GM12878 (cell line): ENCODE data around the gene FAM177B. TPM values are rescaled to one million over a fixed set of nuclear protein-coding genes. Genes with fewer than 3 reads are reported as not detected.

Experiments used
- ATAC-seq: fragments of 200-7000 bp; cut with Tn5 transposase; 3 replicates; pipeline ENCODE4 v1.9.1; 2020; ENCODE audit warnings: mild to moderate bottlenecking, moderate library complexity
- BruUV-seq: library from RNA; stranded (reverse); fragments of 400-500 nt; replicated peaks from 2 replicates; lab custom pipeline; 2021; lab: Mats Ljungman, UMichigan
- CTCF ChIA-PET: fragments of 300-600 bp; sonication (Branson Sonifier 250); formaldehyde crosslinking; extraction: SDS; loops from one replicate; lab custom pipeline; 2021; ENCODE audit warnings: inconsistent platforms; lab: Yijun Ruan, JAX
- POLR2A ChIA-PET: fragments of 350-600 bp; formaldehyde crosslinking; extraction: SDS; loops from one replicate; lab custom pipeline; 2021; ENCODE audit warnings: inconsistent platforms; lab: Charles Lee
- RAD21 ChIA-PET: fragments of 300-600 bp; sonication (Branson Sonifier 250); formaldehyde crosslinking; loops from one replicate; lab custom pipeline; 2023; ENCODE audit warnings: antibody characterized with exemption; ENCODE audit not compliant: unreplicated experiment; lab: Charles Lee
- SMC1A ChIA-PET: fragments of 300-600 bp; sonication (Branson Sonifier 250); formaldehyde crosslinking; loops from one replicate; lab custom pipeline; 2023; ENCODE audit not compliant: unreplicated experiment, uncharacterized antibody; lab: Charles Lee
- DNase-seq: peaks from one replicate; pipeline ENCODE4 v3.0.0-alpha.2; 2011; ENCODE audit warnings: low read depth, low spot score
- FAIRE-seq: peaks from 3 replicates; lab custom pipeline; 2011; peaks lifted over from hg19 to GRCh38; lab: Jason Lieb, UNC
- H2AFZ ChIP-seq: 2 replicates; pipeline ENCODE4 v1.6.0; 2011; ENCODE audit warnings: low read depth, low read length, control low read depth; ENCODE audit not compliant: control insufficient read depth
- H3K27ac ChIP-seq: 2 replicates; pipeline ENCODE4 v1.5.1; 2011; ENCODE audit warnings: control low read depth; ENCODE audit not compliant: control insufficient read depth, insufficient read depth
- H3K27me3 ChIP-seq, 2 experiments: replicated peaks in 1 of 2; 2 replicates each; pipeline versions ENCODE4 v1.6.0 to v1.6.1; 2011; ENCODE audit warnings: low read length in 1 of 2; ENCODE audit not compliant: control insufficient read depth in 2 of 2, insufficient read depth in 2 of 2
- H3K36me3 ChIP-seq, 2 experiments: 2 replicates each; pipeline ENCODE4 v1.5.1; 2011; ENCODE audit warnings: low read length in 1 of 2; ENCODE audit not compliant: control insufficient read depth in 2 of 2, insufficient read depth in 2 of 2
- H3K4me1 ChIP-seq: 2 replicates; pipeline ENCODE4 v1.6.1; 2011; ENCODE audit warnings: mild to moderate bottlenecking, low read length, moderate library complexity, mixed read lengths; ENCODE audit not compliant: control insufficient read depth, insufficient read depth
- H3K4me2 ChIP-seq: 2 replicates; pipeline ENCODE4 v1.6.0; 2011; ENCODE audit warnings: control low read depth; ENCODE audit not compliant: control insufficient read depth, insufficient read depth
- H3K4me3 ChIP-seq: fragments of 200-600 bp; sonication (generic); 2 replicates; pipeline ENCODE4 v1.5.1; 2016
- H3K79me2 ChIP-seq: 2 replicates; pipeline ENCODE4 v1.6.0; 2011; ENCODE audit warnings: low read length; ENCODE audit not compliant: control insufficient read depth, insufficient read depth
- H3K9ac ChIP-seq: 2 replicates; pipeline ENCODE4 v1.8.0; 2011; ENCODE audit warnings: low read length, control low read depth, mixed read lengths; ENCODE audit not compliant: control insufficient read depth, insufficient read depth
- H3K9me3 ChIP-seq: replicated peaks from 3 replicates; pipeline ENCODE4 v1.5.1; 2011; ENCODE audit warnings: mild to moderate bottlenecking, low read length; ENCODE audit not compliant: control insufficient read depth, insufficient read depth
- H4K20me1 ChIP-seq: 2 replicates; pipeline ENCODE4 v1.6.0; 2011; ENCODE audit not compliant: control insufficient read depth, insufficient read depth
- GATAD2B ChIP-seq: fragments of 450-650 bp; conservative IDR thresholded peaks from 2 replicates; pipeline ENCODE4 v1.6.1; 2017; ENCODE audit warnings: low read depth, mild to moderate bottlenecking, moderate library complexity
- MEF2B ChIP-seq: fragments of 450-650 bp; IDR thresholded peaks from 2 replicates; pipeline ENCODE4 v1.6.1; 2018; ENCODE audit warnings: mild to moderate bottlenecking, moderate library complexity; ENCODE audit not compliant: partially characterized antibody, poor library complexity, severe bottlenecking
- MXI1 ChIP-seq: fragments of 150-350 bp; IDR thresholded peaks from 2 replicates; pipeline ENCODE4 v1.6.1; 2011; ENCODE audit warnings: low read depth, mild to moderate bottlenecking, inconsistent platforms, low read length, improper control_type of control experiment
- NBN ChIP-seq: fragments of 450-650 bp; IDR thresholded peaks from 2 replicates; pipeline ENCODE4 v1.6.1; 2016
- NFIC ChIP-seq: IDR thresholded peaks from 2 replicates; pipeline ENCODE4 v1.6.1; 2012; ENCODE audit warnings: low read depth, mild to moderate bottlenecking, inconsistent platforms, low read length, moderate library complexity
- NFYA ChIP-seq: IDR thresholded peaks from 2 replicates; pipeline ENCODE4 v1.6.1; 2011; ENCODE audit warnings: low read depth, mild to moderate bottlenecking, low read length, improper control_type of control experiment, borderline replicate concordance
- PAX5 ChIP-seq: IDR thresholded peaks from 2 replicates; pipeline ENCODE4 v1.6.1; 2011; ENCODE audit warnings: low read depth, low read length, borderline replicate concordance
- POLR2AphosphoS2 ChIP-seq: IDR thresholded peaks from 2 replicates; pipeline ENCODE4 v1.6.1; 2011; ENCODE audit warnings: low read depth, mild to moderate bottlenecking, low read length, improper control_type of control experiment, moderate library complexity
- RELA ChIP-seq: fragments of 450-650 bp; IDR thresholded peaks from 2 replicates; pipeline ENCODE4 v1.8.0; 2014; ENCODE audit warnings: borderline replicate concordance; ENCODE audit not compliant: partially characterized antibody
- RUNX3 ChIP-seq: IDR thresholded peaks from 2 replicates; pipeline ENCODE4 v1.6.1; 2012; ENCODE audit warnings: low read length, inconsistent platforms
- SPI1 ChIP-seq: IDR thresholded peaks from 2 replicates; pipeline ENCODE4 v1.6.1; 2011; ENCODE audit warnings: low read depth, mild to moderate bottlenecking, low read length, moderate library complexity, borderline replicate concordance; ENCODE audit not compliant: insufficient read depth
- SUPT20H ChIP-seq: IDR thresholded peaks from 2 replicates; pipeline ENCODE4 v1.6.1; 2011; ENCODE audit warnings: low read depth, mild to moderate bottlenecking, low read length, moderate library complexity, borderline replicate concordance; ENCODE audit not compliant: control insufficient read depth
- TCF12 ChIP-seq: IDR thresholded peaks from 2 replicates; pipeline ENCODE4 v1.6.1; 2011; ENCODE audit warnings: low read depth, mild to moderate bottlenecking, low read length
- TCF3 ChIP-seq: IDR thresholded peaks from 2 replicates; pipeline ENCODE4 v1.6.1; 2012; ENCODE audit warnings: low read depth, mild to moderate bottlenecking, low read length, borderline replicate concordance; ENCODE audit not compliant: insufficient read depth
- WRNIP1 ChIP-seq: IDR thresholded peaks from 2 replicates; pipeline ENCODE4 v1.6.1; 2011; ENCODE audit warnings: low read depth, low read length, improper control_type of control experiment, borderline replicate concordance
- ZBED1 ChIP-seq: IDR thresholded peaks from 2 replicates; pipeline ENCODE4 v1.6.1; 2016; ENCODE audit warnings: borderline replicate concordance
- WGBS: methylation state at CpG from one replicate; pipeline ENCODE4 v1.1.6; 2016; ENCODE audit warnings: low lambda C conversion rate; ENCODE audit not compliant: insufficient replicate concordance, insufficient coverage; ENCODE audit errors: missing lambda C conversion rate; 5-methylcytosine and 5-hydroxymethylcytosine counted together
- in situ Hi-C: fragments of 300-500 bp; cut with MboI; formaldehyde crosslinking; loops from 9 replicates; pipeline ENCODE4 v1.14.3; 2018; ENCODE audit warnings: mixed read lengths
- intact Hi-C: fragments of 100-400 bp; cut with micrococcal nuclease; formaldehyde crosslinking; loops from one replicate; pipeline ENCODE4 v1.14.2; 2022; ENCODE audit not compliant: unreplicated experiment
- polyA plus RNA-seq, 11 experiments: library from polyadenylated mRNA; depleted of rRNA in 4 of 11; unstranded in 6 of 11; stranded (reverse) in 5 of 11; fragments of >200 nt; fragmentation: Nextera tagmentation in 4 of 11; fragmentation: Illumina TruSeq in 1 of 11; extraction: Ambion mirVana in 4 of 11; extraction: Trizol in 1 of 11; gene quantifications; 1 replicate in 1 of 11; 2 replicates in 10 of 11; pipeline versions ENCODE4 v1.2.1 to v1.2.3, GENCODE V29; 2011 to 2016; ENCODE audit warnings: inconsistent platforms in 2 of 11, missing spikeins in 2 of 11, low read depth in 1 of 11
- total RNA-seq, 4 experiments: library from RNA; depleted of rRNA in 3 of 4; stranded (reverse); fragments of >200 nt in 3 of 4; fragmentation: Illumina TruSeq in 1 of 4; extraction: Trizol in 1 of 4; gene quantifications; 2 replicates each; pipeline versions ENCODE4 v1.2.1 to v1.2.3, GENCODE V29; 2013 to 2021
- TF ChIP-seq, protein P1 (sequence below): fragments of 450-650 bp; IDR thresholded peaks from 2 replicates; pipeline ENCODE4 v1.6.1; 2017; ENCODE audit warnings: borderline replicate concordance

FAM177B gene
- total and polyA plus RNA-seq, 10 of the 15 experiments (the other 5 are each of a cell fraction or from before 2014, with no cell fraction given): 0.06 TPM; not detected in 9

DNA sequence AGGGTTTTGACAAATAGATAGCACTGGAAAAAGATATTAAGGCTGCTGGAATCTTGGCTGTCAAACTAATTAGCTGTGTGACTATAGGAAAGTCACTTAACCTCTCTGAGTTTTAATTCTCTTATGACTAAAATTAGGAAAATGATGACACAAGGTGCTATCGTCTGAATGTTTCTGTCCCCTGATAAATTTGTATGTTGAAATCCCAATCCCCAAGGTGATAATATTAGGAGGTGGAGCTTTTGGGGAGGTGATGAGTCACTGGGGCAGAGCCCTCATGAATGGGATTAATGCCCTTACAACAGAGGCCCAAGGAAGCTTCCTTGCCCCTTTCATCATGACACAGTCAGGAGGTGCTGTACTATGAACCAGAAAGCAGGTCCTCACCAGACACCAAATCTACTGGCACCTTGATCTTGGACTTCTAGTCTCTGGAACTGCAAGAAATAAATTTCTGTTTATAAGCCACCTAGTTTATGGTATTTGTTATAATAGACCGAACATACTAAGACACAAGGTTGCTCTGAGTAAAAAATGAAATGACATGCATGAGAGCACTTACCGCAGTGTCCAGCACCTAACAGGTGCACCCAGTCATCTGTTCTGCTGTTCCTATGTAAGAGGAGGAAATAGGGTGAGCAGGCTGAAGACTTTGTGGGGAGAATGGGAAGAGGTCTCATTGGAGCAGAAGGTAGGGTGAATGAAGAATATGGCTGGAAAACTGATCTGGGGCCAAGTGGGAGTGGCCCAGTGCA lies 51.6 kb downstream of the FAM177B start:
- intact Hi-C loops: no loop called here
- Histone ChIP-seq H3K9ac (no peak overlapping the region), H3K79me2 (no peaks in the 10 kb centered on the region), H4K20me1 (no peaks in the 10 kb centered on the region), H3K27me3 (peaks cover 0 to 2% of the 10 kb centered on the region in 2 experiments; a peak in 2 of 4 replicates), H3K9me3 (peaks cover 7% of the 10 kb centered on the region), H3K36me3 (no peaks in the 10 kb centered on the region), H3K4me1 (no peaks in the 10 kb centered on the region), H3K4me2 (no peak overlapping the region)
- in situ Hi-C loops: no loop called here
- TF ChIP-seq, protein P1, sequence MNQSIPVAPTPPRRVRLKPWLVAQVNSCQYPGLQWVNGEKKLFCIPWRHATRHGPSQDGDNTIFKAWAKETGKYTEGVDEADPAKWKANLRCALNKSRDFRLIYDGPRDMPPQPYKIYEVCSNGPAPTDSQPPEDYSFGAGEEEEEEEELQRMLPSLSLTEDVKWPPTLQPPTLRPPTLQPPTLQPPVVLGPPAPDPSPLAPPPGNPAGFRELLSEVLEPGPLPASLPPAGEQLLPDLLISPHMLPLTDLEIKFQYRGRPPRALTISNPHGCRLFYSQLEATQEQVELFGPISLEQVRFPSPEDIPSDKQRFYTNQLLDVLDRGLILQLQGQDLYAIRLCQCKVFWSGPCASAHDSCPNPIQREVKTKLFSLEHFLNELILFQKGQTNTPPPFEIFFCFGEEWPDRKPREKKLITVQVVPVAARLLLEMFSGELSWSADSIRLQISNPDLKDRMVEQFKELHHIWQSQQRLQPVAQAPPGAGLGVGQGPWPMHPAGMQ: no peak
- TF ChIP-seq NFIC: no peak
- 0 out of 2 replicates have a peak, but pooled peaks have one; percentile 31 for TF ChIP-seq TCF3
- no peak for TF ChIP-seq SPI1
- TF ChIP-seq SUPT20H: no peak
- peak; percentile 57; the same call in 1 of the 2 replicates for TF ChIP-seq PAX5
- no peak for TF ChIP-seq MXI1
- no peak for TF ChIP-seq RELA
- no peak for TF ChIP-seq POLR2AphosphoS2
- TF ChIP-seq RUNX3: peak; percentile 67
- TF ChIP-seq GATAD2B: no peak
- TF ChIP-seq TCF12: peak; percentile 70
- no peak for TF ChIP-seq NFYA
- no peak for TF ChIP-seq NBN
- TF ChIP-seq WRNIP1: no peak
- TF ChIP-seq MEF2B: no peak
- TF ChIP-seq ZBED1: no peak
- TF ChIP-seq, all 136 proteins: peak for 4
- ChIA-PET SMC1A (interaction anchor here (0.7 kb wide), 1 partner anchor 12 kb away, joined by 4 read pairs; no protein-coding TSS in a partner anchor), POLR2A (no interaction called here), RAD21 (no interaction called here), CTCF (interaction anchor here (0.9 to 1.2 kb wide), 4 partner anchors 8 to 335 kb away, joined by 3 read pairs; no protein-coding TSS in a partner anchor)
- no peak for DNase-seq
- no peak overlapping the region for H3K4me3 ChIP-seq
- H3K27ac ChIP-seq: no peak overlapping the region
- FAIRE-seq: no peak
- WGBS: 26% methylated on average over 3 of the region's 3 CpGs
- BruUV-seq: no TSS peak
- peak; percentile 82 for ATAC-seq
- H2AFZ ChIP-seq: no peak overlapping the region
